Esophagus muscularis mucosa (tissue), 4 donors: ENCODE results near the gene ST7. TPM values are rescaled to one million over a fixed set of nuclear protein-coding genes. Genes with fewer than 3 reads are reported as not detected.

ENCODE experiments used
- DNase-seq: peaks from one replicate; pipeline ENCODE4 v3.0.0-alpha.2; 2017; ENCODE audit errors: extremely low spot score
- H3K27ac ChIP-seq, 4 donors: fragments of 200-600 bp; sonication (generic); replicated peaks in 1 of 4; 1 replicate in 3 of 4; 2 replicates in 1 of 4; pipeline ENCODE4 v1.5.1; 2016 to 2019; ENCODE audit warnings: mild to moderate bottlenecking in 1 of 4
- H3K27me3 ChIP-seq, 4 donors: fragments of 200-600 bp; sonication (generic); one replicate each; pipeline versions ENCODE4 v1.5.1 to v1.6.0; 2016 to 2019
- H3K36me3 ChIP-seq, 4 donors: fragments of 200-600 bp; sonication (generic); one replicate each; pipeline ENCODE4 v1.5.1; 2016 to 2019
- H3K4me1 ChIP-seq, 4 donors: fragments of 200-600 bp; sonication (generic); one replicate each; pipeline ENCODE4 v1.5.1; 2016 to 2019
- H3K4me3 ChIP-seq, 4 donors: fragments of 200-600 bp; sonication (generic); 1 replicate in 2 of 4; 2 replicates in 2 of 4; pipeline ENCODE4 v1.5.1; 2016 to 2019; ENCODE audit warnings: mild to moderate bottlenecking in 4 of 4, moderate library complexity in 1 of 4
- H3K9me3 ChIP-seq, 4 donors: fragments of 200-600 bp; sonication (generic); 1 replicate in 3 of 4; 2 replicates in 1 of 4; pipeline ENCODE4 v1.5.1; 2016 to 2019
- EP300 ChIP-seq: sonication (generic); formaldehyde crosslinking; IDR thresholded peaks from one replicate; pipeline ENCODE4 v1.6.1; 2017; ENCODE audit warnings: antibody characterized with exemption
- POLR2A ChIP-seq: fragments of 450-650 bp; IDR thresholded peaks from one replicate; pipeline ENCODE4 v1.6.1; 2017; ENCODE audit warnings: antibody characterized with exemption, moderate library complexity, mild to moderate bottlenecking, low read depth
- POLR2AphosphoS5 ChIP-seq, 2 donors: sonication (generic); formaldehyde crosslinking; IDR thresholded peaks; one replicate each; pipeline ENCODE4 v1.6.1; 2017; ENCODE audit warnings: antibody characterized with exemption in 2 of 2
- WGBS: methylation state at CpG from one replicate; pipeline ENCODE4 v1.1.5; 2018; 5-methylcytosine and 5-hydroxymethylcytosine counted together
- intact Hi-C: fragments of 100-400 bp; cut with DNase I; formaldehyde crosslinking; loops from one replicate; pipeline ENCODE4 v1.15.1; 2023
- total RNA-seq, 4 donors: library from RNA; depleted of rRNA; stranded (reverse); fragments of >200 nt; gene quantifications; one replicate each; pipeline versions ENCODE4 v1.1.0 to v1.2.1, GENCODE V29; 2016
- TF ChIP-seq, protein P1 (sequence below), 3 experiments: fragments of 200-600 bp in 2 of 3; fragments of 450-650 bp in 1 of 3; sonication (generic) in 2 of 3; IDR thresholded peaks; one replicate each; pipeline ENCODE4 v1.5.1; 2017 to 2019; ENCODE audit warnings: antibody characterized with exemption in 3 of 3, mild to moderate bottlenecking in 2 of 3, moderate library complexity in 1 of 3

The ST7 gene
- total RNA-seq, 4 donors from 2014 or later = 16.9 to 22.0 (median 18.2) TPM

DNA sequence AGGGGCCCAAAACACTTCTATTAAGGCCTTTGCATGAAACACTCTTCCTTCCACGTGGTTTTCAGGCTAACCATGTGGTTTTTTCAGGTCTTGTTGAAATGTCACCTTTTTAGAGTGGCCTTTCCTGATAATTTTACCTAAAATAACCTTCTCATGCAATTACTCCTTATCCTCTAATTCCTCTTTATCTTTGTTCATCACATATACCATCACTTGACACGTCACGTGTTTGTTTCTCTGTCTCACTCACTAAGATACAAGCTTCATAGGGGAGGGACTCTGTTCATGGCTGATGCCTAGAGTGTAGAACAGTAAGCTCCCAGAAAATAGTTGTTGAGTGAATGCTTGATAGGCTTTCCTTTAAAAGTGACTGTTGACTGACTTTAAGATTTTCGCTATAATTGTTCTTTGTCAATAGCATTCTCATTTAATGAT, 63.7 kb downstream of the ST7 start:
- TF ChIP-seq EP300 (no peak), POLR2AphosphoS5 (IDR thresholded peaks at IDR 0.05) (no peak), POLR2A (no peak)
- TF ChIP-seq, protein P1, sequence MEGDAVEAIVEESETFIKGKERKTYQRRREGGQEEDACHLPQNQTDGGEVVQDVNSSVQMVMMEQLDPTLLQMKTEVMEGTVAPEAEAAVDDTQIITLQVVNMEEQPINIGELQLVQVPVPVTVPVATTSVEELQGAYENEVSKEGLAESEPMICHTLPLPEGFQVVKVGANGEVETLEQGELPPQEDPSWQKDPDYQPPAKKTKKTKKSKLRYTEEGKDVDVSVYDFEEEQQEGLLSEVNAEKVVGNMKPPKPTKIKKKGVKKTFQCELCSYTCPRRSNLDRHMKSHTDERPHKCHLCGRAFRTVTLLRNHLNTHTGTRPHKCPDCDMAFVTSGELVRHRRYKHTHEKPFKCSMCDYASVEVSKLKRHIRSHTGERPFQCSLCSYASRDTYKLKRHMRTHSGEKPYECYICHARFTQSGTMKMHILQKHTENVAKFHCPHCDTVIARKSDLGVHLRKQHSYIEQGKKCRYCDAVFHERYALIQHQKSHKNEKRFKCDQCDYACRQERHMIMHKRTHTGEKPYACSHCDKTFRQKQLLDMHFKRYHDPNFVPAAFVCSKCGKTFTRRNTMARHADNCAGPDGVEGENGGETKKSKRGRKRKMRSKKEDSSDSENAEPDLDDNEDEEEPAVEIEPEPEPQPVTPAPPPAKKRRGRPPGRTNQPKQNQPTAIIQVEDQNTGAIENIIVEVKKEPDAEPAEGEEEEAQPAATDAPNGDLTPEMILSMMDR (IDR thresholded peaks at IDR 0.05) = no peak
- Histone ChIP-seq H3K36me3 (no peaks in the 10 kb centered on the region), H3K4me1 (peaks cover 32 to 42% (median 36%) of the 10 kb centered on the region in 4 donors), H3K4me3 (no peak overlapping the region), H3K9me3 (no peaks in the 10 kb centered on the region), H3K27me3 (no peaks in the 10 kb centered on the region), H3K27ac (no peak overlapping the region)
- intact Hi-C loops = no loop called here
- 68% methylated on average over 4 of the region's 4 CpGs for WGBS
- DNase-seq = no peak

DNA sequence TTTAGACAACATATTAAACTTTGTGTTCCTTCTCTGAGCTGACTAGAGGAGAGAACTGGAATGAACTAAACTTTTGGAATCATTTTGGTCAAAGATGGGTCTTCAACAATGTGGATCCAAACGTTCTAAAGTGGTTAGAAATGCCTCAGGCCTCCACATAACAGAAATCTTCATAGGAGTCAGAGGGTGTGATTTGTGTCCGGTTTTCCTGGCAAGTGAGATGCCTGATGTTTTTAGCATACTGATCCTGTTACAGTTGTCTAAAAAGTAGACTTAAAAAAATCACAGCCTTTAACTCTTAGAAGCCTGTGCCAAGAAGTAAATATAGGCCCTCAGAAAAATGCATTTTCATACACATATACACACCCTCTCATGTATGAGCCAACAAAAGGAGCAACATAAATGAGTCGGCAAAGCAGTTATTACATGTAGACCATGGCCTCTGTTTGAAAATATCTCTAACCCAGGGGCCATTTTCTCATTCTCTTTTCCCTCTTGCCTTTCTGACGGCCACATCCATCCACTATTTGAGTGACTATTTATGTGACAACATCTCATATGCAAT, 64.5 kb downstream of the ST7 start:
- no peak overlapping the region for H3K27ac ChIP-seq
- TF ChIP-seq POLR2AphosphoS5 (IDR thresholded peaks at IDR 0.05) (no peak), POLR2A (no peak), EP300 (no peak)
- TF ChIP-seq, protein P1 (IDR thresholded peaks at IDR 0.05) = no peak
- H3K4me3 ChIP-seq = no peak overlapping the region
- no peaks in the 10 kb centered on the region for H3K9me3 ChIP-seq
- no peaks in the 10 kb centered on the region for H3K27me3 ChIP-seq
- intact Hi-C loops = no loop called here
- no peaks in the 10 kb centered on the region for H3K36me3 ChIP-seq
- 56% methylated on average over 4 of the region's 4 CpGs for WGBS
- H3K4me1 ChIP-seq = peaks cover 32 to 47% (median 43%) of the 10 kb centered on the region in 4 donors
- no peak for DNase-seq

DNA sequence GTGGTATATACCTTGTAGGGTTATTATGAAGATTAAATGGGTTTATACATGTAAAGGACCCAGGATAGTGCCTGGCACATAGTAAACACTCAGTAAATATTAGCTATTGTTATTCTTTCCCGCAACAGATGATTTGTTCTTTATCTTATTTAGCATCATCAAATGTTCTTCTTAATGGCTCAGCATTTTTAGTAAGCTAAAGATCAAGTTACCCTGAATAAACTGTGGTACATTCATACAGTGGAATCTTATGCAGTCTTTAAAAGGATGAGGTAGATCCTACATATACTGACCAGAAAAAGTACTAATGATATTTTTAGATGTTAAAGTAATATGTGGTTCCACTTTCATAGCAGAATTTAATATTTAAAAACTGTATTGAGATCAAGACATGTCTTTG, 65.4 kb downstream of the ST7 start:
- Histone ChIP-seq H3K27me3 (no peaks in the 10 kb centered on the region), H3K4me3 (no peak overlapping the region), H3K36me3 (no peaks in the 10 kb centered on the region), H3K9me3 (no peaks in the 10 kb centered on the region), H3K4me1 (peaks cover 32 to 47% (median 44%) of the 10 kb centered on the region in 4 donors), H3K27ac (no peak overlapping the region)
- intact Hi-C loops = no loop called here
- no peak for DNase-seq
- WGBS = 100% methylated on average over 1 of the region's 1 CpG
- TF ChIP-seq EP300 = no peak
- no peak for TF ChIP-seq POLR2AphosphoS5 (IDR thresholded peaks at IDR 0.05)
- TF ChIP-seq, protein P1 (IDR thresholded peaks at IDR 0.05) = no peak
- TF ChIP-seq POLR2A = no peak

DNA sequence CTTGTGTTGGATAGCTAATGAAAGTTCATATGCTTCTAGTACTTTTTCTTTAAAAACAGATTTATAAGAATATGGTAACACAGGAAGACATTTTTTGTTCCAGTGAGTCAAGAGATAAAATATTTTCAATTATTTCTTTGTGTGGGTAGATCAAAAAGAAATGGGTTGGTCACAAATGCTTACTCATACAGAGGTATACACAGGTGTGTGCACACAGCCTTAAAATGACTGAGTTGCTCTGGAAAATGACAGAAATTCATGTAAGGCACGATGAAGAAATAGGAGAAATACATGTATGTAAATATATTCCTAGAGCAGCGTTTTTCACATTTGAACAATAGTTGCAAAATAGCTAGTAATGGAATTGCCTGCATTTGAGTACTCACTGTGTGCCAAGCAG, 66.0 kb downstream of the ST7 start:
- Histone ChIP-seq H3K4me1 (peaks cover 27 to 46% (median 42%) of the 10 kb centered on the region in 4 donors), H3K27me3 (no peaks in the 10 kb centered on the region), H3K27ac (no peak overlapping the region), H3K9me3 (no peaks in the 10 kb centered on the region), H3K36me3 (no peaks in the 10 kb centered on the region), H3K4me3 (no peak overlapping the region)
- intact Hi-C loops = no loop called here
- 88% methylated on average over 2 of the region's 2 CpGs for WGBS
- TF ChIP-seq POLR2AphosphoS5 (IDR thresholded peaks at IDR 0.05) (no peak), POLR2A (no peak), EP300 (no peak)
- TF ChIP-seq, protein P1 (IDR thresholded peaks at IDR 0.05) = no peak
- DNase-seq = no peak
